C4-2B (cell line): Measurements from ENCODE around the gene TRRAP.

Experiments
- H3K27ac ChIP-seq: fragments of 450-650 bp; 2 replicates; pipeline ENCODE4 v1.5.1; 2017
- ZFX ChIP-seq: fragments of 450-650 bp; IDR thresholded peaks from 2 replicates; pipeline ENCODE4 v1.6.1; 2017
- TF ChIP-seq, protein P1 (sequence below): fragments of 450-650 bp; conservative IDR thresholded peaks from 2 replicates; pipeline ENCODE4 v1.5.1; 2017; ENCODE audit warnings: mild to moderate bottlenecking

The TRRAP gene

DNA sequence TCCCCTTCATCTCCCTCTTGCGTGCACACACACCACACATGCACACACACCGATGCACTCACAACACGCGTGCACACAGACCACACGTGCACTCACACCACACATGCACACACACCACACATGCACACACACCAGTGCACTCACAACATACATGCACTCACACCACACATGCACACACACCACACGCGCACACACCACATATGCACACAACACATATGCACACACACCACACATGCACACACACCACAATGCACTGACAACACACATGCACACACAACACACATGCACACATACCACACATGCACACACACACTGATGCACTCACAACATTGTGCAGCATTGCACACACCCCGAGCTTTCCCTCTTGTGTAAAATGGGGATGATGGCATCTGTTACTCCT lies 68.1 kb downstream of the TRRAP start:
- no peak overlapping the region for H3K27ac ChIP-seq
- TF ChIP-seq, protein P1, sequence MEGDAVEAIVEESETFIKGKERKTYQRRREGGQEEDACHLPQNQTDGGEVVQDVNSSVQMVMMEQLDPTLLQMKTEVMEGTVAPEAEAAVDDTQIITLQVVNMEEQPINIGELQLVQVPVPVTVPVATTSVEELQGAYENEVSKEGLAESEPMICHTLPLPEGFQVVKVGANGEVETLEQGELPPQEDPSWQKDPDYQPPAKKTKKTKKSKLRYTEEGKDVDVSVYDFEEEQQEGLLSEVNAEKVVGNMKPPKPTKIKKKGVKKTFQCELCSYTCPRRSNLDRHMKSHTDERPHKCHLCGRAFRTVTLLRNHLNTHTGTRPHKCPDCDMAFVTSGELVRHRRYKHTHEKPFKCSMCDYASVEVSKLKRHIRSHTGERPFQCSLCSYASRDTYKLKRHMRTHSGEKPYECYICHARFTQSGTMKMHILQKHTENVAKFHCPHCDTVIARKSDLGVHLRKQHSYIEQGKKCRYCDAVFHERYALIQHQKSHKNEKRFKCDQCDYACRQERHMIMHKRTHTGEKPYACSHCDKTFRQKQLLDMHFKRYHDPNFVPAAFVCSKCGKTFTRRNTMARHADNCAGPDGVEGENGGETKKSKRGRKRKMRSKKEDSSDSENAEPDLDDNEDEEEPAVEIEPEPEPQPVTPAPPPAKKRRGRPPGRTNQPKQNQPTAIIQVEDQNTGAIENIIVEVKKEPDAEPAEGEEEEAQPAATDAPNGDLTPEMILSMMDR = no peak
- TF ChIP-seq ZFX = no peak

DNA sequence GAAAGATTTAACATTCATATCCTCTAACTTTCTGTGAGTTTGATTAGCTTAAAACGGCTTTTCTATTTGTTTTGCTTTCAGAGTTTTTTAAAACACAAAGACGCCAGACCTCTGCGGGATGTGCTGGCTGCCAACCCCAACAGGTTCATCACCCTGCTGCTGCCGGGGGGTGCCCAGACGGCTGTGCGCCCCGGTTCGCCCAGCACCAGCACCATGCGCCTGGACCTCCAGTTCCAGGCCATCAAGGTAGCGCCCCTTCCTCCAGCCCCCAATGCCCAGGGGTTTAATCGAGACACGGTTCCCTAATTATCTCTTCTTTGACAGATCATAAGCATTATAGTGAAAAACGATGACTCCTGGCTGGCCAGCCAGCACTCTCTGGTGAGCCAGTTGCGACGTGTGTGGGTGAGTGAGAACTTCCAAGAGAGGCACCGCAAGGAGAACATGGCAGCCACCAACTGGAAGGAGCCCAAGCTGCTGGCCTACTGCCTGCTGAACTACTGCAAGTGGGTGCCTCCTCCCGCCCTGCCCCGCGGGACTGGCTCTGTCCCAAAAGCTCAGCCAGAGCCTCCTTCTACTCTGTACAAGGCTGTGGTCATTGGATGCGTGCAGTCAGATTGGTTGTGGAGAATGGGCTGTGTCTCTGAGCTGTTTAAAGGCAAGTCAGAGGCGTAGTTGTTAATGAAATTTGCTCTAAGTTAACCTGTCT lies 71.2 kb downstream of the TRRAP start:
- no peak for TF ChIP-seq ZFX
- TF ChIP-seq, protein P1 = no peak
- H3K27ac ChIP-seq = no peak overlapping the region

GRCh38 chr7:98955992-98956391 lies 77.7 kb downstream of the TRRAP start:
- no peak for TF ChIP-seq ZFX
- TF ChIP-seq, protein P1 = no peak
- H3K27ac ChIP-seq = no peak overlapping the region

DNA sequence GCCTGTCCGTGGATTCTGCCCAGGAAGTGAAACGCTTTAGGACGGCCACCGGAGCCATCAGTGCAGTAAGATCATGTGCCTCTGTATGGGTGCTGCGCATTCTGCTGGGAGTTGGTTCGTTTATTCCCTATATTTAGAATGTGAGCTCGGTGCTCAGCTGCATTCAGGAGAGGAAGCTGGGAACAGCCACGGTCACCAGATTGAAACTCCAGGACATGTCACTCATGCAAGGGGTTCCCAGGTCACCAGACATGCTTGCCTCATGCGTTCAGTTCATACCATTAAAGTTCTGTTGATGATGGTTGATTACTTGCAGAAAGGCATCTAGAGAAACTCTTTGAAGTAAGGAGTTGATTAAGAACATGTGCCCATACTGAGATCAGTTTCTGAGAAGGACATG lies 78.1 kb downstream of the TRRAP start:
- TF ChIP-seq, protein P1 = no peak
- no peak for TF ChIP-seq ZFX
- H3K27ac ChIP-seq = no peak overlapping the region

DNA sequence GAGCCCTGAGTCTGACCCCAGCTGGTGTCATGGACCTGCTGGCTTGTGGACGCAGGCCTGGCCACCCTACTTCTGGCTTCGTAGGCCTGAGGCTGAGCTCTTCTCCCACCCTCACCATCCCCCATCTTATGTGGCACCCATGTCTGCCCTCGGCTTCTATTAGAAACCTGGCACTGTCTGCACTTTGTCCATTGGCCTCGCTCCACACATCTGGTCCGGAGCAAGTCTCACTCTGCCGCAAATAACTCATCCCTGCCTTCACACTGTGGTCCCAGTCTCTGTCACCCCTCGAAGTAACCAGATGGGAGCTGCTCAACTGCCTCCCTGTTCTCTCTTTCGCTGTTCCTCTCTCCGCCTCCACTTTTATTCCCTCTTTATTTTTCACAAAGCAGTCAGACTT lies 78.6 kb downstream of the TRRAP start:
- TF ChIP-seq, protein P1 = no peak
- TF ChIP-seq ZFX = no peak
- no peak overlapping the region for H3K27ac ChIP-seq

- no peak overlapping the region for H3K27ac ChIP-seq
- no peak for TF ChIP-seq ZFX
- TF ChIP-seq, protein P1 = no peak
Measured at GRCh38 chr7:98957766-98958165, 79.4 kb downstream of the TRRAP start.

GRCh38 chr7:98958968-98959367 lies 80.6 kb downstream of the TRRAP start:
- H3K27ac ChIP-seq = no peak overlapping the region
- TF ChIP-seq, protein P1 = no peak
- no peak for TF ChIP-seq ZFX
